GM08714 (cell line): Measurements from ENCODE around the gene CCNA1.

Experiments used
- H3K4me3 ChIP-seq: fragments of 200-500 bp; sonication (Bioruptor generic); 2 replicates; pipeline ENCODE4 v1.5.1; 2014; ENCODE audit warnings: mild to moderate bottlenecking, low read length, inconsistent platforms
- ZNF274 ChIP-seq: IDR thresholded peaks from 2 replicates; pipeline ENCODE4 v1.6.1; 2012; ENCODE audit warnings: mild to moderate bottlenecking, low read depth, low read length

Gene CCNA1

GRCh38 chr13:36490055-36490454 lies 57.8 kb downstream of the CCNA1 start:
- no peak for TF ChIP-seq ZNF274

More at GRCh38 chr13:36490055-36490454, 57.8 kb downstream of the CCNA1 start:
- H3K4me3 ChIP-seq, result no peak overlapping the region
